ENCODE data around the gene ARHGAP31.

DNA sequence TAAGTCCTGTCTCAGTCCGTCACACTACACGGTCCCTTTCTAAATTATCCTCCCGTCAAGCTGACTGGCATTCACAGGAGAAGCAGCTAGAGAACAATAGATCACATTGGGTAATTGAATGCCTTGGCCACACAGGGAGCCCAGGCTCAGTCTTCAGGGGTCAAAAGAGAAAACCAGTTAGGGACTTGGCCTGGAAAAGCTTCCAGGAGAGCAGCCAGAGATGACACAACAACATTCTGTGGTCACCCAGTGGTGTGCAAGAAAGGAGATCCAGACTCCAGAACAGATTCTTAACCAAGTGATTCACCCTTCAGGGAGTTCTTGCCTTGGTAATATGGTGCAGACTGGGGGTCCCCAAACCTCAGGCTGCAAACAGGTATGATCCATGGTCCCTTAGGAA, 15.9 kb downstream of the ARHGAP31 start:
- no peak for TF ChIP-seq POLR2A (IDR thresholded peaks at IDR 0.05)
- TF ChIP-seq, protein P1, sequence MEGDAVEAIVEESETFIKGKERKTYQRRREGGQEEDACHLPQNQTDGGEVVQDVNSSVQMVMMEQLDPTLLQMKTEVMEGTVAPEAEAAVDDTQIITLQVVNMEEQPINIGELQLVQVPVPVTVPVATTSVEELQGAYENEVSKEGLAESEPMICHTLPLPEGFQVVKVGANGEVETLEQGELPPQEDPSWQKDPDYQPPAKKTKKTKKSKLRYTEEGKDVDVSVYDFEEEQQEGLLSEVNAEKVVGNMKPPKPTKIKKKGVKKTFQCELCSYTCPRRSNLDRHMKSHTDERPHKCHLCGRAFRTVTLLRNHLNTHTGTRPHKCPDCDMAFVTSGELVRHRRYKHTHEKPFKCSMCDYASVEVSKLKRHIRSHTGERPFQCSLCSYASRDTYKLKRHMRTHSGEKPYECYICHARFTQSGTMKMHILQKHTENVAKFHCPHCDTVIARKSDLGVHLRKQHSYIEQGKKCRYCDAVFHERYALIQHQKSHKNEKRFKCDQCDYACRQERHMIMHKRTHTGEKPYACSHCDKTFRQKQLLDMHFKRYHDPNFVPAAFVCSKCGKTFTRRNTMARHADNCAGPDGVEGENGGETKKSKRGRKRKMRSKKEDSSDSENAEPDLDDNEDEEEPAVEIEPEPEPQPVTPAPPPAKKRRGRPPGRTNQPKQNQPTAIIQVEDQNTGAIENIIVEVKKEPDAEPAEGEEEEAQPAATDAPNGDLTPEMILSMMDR (IDR thresholded peaks at IDR 0.05): no peak

Data from right lobe of liver (tissue), 4 donors.